Stomach (tissue), 9 donors: ENCODE data around the gene TUBB2B. TPM values are rescaled to one million over a fixed set of nuclear protein-coding genes. Genes with fewer than 3 reads are reported as not detected.
"Not testable (repeated sequence)": the region's sequence is repeated elsewhere in the genome, so short reads cannot be mapped to it uniquely, and the experiment has no call there.

Source experiments
- DNase-seq, 2 donors: peaks; one replicate each; pipeline versions ENCODE4 v3.0.0 to v3.0.0-alpha.2; 2013 to 2019
- H3K27ac ChIP-seq, 5 donors: fragments of 200-600 bp in 4 of 5; sonication (generic) in 4 of 5; one replicate each; pipeline ENCODE4 v1.5.1; 2013 to 2019; ENCODE audit warnings: mild to moderate bottlenecking in 1 of 5, moderate library complexity in 1 of 5
- H3K27me3 ChIP-seq, 3 donors: fragments of 200-600 bp; sonication (generic); one replicate each; pipeline ENCODE4 v1.5.1; 2017 to 2019; ENCODE audit warnings: mixed run types in 1 of 3
- H3K36me3 ChIP-seq, 4 donors: fragments of 200-600 bp; sonication (generic); 1 replicate in 3 of 4; 2 replicates in 1 of 4; pipeline ENCODE4 v1.5.1; 2016 to 2019
- H3K4me1 ChIP-seq, 4 donors: fragments of 200-600 bp; sonication (generic); one replicate each; pipeline ENCODE4 v1.5.1; 2016 to 2019
- H3K4me3 ChIP-seq, 4 donors: fragments of 200-600 bp; sonication (generic) in 3 of 4; one replicate each; pipeline ENCODE4 v1.5.1; 2016 to 2019; ENCODE audit warnings: mild to moderate bottlenecking in 1 of 4
- H3K9me3 ChIP-seq, 4 donors: fragments of 200-600 bp; sonication (generic); one replicate each; pipeline ENCODE4 v1.5.1; 2016 to 2019
- EP300 ChIP-seq: sonication (generic); formaldehyde crosslinking; IDR thresholded peaks from one replicate; pipeline ENCODE4 v1.6.1; 2017; ENCODE audit warnings: antibody characterized with exemption
- POLR2A ChIP-seq, 4 donors: fragments of 450-650 bp; IDR thresholded peaks; one replicate each; pipeline ENCODE4 v1.6.1; 2016; ENCODE audit warnings: antibody characterized with exemption in 4 of 4, control low read depth in 2 of 4, mild to moderate bottlenecking in 1 of 4, moderate library complexity in 1 of 4
- POLR2AphosphoS5 ChIP-seq, 3 donors: sonication (generic); formaldehyde crosslinking; IDR thresholded peaks; one replicate each; pipeline ENCODE4 v1.6.1; 2016; ENCODE audit warnings: antibody characterized with exemption in 3 of 3
- WGBS, 5 donors: extraction: QIAGEN DNeasy Blood & Tissue Kit in 3 of 5; methylation state at CpG; one replicate each; pipeline versions ENCODE4 v1.1.5 to v1.1.7; 2013 to 2018; 5-methylcytosine and 5-hydroxymethylcytosine counted together
- intact Hi-C: fragments of 100-400 bp; cut with DNase I; formaldehyde crosslinking; loops from one replicate; pipeline ENCODE4 v1.15.1; 2023; ENCODE audit warnings: low total_unique reads
- polyA plus RNA-seq, 3 donors: library from polyadenylated mRNA; stranded (reverse); fragments of 200-250 nt; gene quantifications; one replicate each; pipeline ENCODE4 v1.2.3, GENCODE V29; 2013
- total RNA-seq, 5 donors: library from RNA; depleted of rRNA; stranded (reverse); fragments of >200 nt; gene quantifications; one replicate each; pipeline versions ENCODE4 v1.1.0 to v1.2.3, GENCODE V29; 2014 to 2016
- TF ChIP-seq, protein P1 (sequence below), 7 experiments: fragments of 450-650 bp in 4 of 7; fragments of 200-600 bp in 3 of 7; sonication (generic) in 3 of 7; IDR thresholded peaks; one replicate each; pipeline ENCODE4 v1.5.1; 2016 to 2019; ENCODE audit warnings: antibody characterized with exemption in 7 of 7, control low read depth in 2 of 7, mild to moderate bottlenecking in 1 of 7
- donor health status: healthy with polysubstance abuse.
- donor health status: Bipolar disorder and iron deficiency.
- donor health status: healthy.

TUBB2B gene
- total and polyA plus RNA-seq, 8 donors, result 1.4 to 31.4 (median 4.4) TPM; not detected in 2

DNA sequence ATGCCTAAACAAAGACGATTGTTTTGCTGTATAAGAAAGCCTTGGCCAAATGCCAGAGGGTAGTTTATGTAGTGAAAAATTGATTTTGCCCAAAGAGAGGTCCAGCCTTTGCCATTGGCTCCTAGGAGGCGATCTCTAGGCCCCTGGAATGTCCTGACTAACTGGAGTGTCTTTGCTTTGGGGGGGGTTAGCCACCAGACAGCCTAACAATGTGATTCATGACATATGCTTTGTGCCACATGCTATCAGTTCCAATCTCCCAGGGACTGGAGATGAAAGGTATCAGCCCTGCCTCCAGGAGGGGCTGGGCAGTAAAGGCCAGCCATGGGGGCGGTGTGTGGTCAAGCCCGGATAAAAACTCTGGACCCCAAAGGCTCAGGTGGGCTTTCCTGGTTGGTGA lies 37.4 kb downstream of the TUBB2B start:
- intact Hi-C loops, result no loop called here
- no peaks in the 10 kb centered on the region for H3K27me3 ChIP-seq
- no peaks in the 10 kb centered on the region for H3K36me3 ChIP-seq
- TF ChIP-seq EP300, result no peak
- TF ChIP-seq, protein P1, sequence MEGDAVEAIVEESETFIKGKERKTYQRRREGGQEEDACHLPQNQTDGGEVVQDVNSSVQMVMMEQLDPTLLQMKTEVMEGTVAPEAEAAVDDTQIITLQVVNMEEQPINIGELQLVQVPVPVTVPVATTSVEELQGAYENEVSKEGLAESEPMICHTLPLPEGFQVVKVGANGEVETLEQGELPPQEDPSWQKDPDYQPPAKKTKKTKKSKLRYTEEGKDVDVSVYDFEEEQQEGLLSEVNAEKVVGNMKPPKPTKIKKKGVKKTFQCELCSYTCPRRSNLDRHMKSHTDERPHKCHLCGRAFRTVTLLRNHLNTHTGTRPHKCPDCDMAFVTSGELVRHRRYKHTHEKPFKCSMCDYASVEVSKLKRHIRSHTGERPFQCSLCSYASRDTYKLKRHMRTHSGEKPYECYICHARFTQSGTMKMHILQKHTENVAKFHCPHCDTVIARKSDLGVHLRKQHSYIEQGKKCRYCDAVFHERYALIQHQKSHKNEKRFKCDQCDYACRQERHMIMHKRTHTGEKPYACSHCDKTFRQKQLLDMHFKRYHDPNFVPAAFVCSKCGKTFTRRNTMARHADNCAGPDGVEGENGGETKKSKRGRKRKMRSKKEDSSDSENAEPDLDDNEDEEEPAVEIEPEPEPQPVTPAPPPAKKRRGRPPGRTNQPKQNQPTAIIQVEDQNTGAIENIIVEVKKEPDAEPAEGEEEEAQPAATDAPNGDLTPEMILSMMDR (IDR thresholded peaks at IDR 0.05), result no peak
- no peak for TF ChIP-seq POLR2AphosphoS5 (IDR thresholded peaks at IDR 0.05)
- TF ChIP-seq POLR2A (IDR thresholded peaks at IDR 0.05), result no peak
- H3K9me3 ChIP-seq, result no peaks in the 10 kb centered on the region
- no peak for DNase-seq
- no peak overlapping the region for H3K4me3 ChIP-seq
- H3K4me1 ChIP-seq, result peaks cover 0 to 5% (median 0%) of the 10 kb centered on the region in 4 donors
- WGBS, 5 donors, result 59 to 75% (median 72%) methylated on average over 4 of the region's 4 CpGs
- H3K27ac ChIP-seq, result no peak overlapping the region

DNA sequence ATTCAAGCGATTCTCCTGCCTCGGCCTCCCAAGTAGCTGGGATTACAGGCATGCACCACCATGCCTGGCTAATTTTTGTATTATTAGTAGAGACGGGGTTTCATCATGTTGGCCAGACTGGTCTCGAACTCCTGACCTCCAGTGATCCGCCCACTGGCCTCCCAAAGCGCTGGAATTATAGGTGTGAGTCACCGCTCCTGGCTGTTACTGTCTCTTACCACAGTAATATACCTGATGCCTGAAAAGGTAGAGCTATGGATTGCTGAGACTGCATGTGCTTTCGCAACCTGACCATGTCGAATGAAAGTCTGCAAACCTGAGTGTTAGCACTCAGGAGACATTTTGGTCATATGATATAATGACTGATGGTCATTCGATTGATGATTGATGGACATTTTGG lies 38.3 kb downstream of the TUBB2B start:
- H3K27ac ChIP-seq, H3K4me1 ChIP-seq, DNase-seq, H3K36me3 ChIP-seq, intact Hi-C loops, H3K9me3 ChIP-seq, H3K27me3 ChIP-seq, H3K4me3 ChIP-seq: not testable (repeated sequence)
- 91 to 96% (median 93%) methylated on average over 10 of the region's 10 CpGs for WGBS, 5 donors

DNA sequence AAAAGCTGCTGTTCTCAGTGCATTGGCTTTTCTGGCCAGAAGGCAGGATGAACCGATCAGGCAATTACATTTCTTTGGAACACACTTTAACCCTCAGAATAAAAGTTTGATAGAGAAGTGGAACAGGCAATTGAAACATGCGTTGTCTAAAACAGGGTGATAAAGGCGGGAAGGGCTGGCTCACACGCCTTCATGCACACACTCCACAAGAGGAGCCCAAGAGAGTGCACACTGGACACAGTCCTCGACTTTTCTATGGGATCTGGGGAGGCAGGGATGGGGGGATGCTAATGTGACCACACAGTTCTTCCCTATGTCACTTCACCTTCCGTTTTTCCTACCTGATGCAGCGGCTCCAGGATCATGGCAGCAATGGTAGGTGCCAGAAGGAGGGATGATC lies 39.2 kb downstream of the TUBB2B start:
- Histone ChIP-seq H3K9me3 (no peaks in the 10 kb centered on the region), H3K27me3 (no peaks in the 10 kb centered on the region), H3K27ac (no peak overlapping the region), H3K36me3 (no peaks in the 10 kb centered on the region), H3K4me1 (no peaks in the 10 kb centered on the region), H3K4me3 (no peak overlapping the region)
- no peak for DNase-seq
- WGBS, 5 donors, result 86 to 88% (median 87%) methylated on average over 7 of the region's 7 CpGs
- intact Hi-C loops, result no loop called here
- TF ChIP-seq EP300, result no peak

- no peaks in the 10 kb centered on the region for H3K4me1 ChIP-seq
- DNase-seq, result no peak
- no peaks in the 10 kb centered on the region for H3K36me3 ChIP-seq
- H3K4me3 ChIP-seq, result no peak overlapping the region
- H3K9me3 ChIP-seq, result no peaks in the 10 kb centered on the region
- no peak for TF ChIP-seq EP300
- no peak for TF ChIP-seq POLR2A (IDR thresholded peaks at IDR 0.05)
- TF ChIP-seq, protein P1 (IDR thresholded peaks at IDR 0.05), result no peak
- TF ChIP-seq POLR2AphosphoS5 (IDR thresholded peaks at IDR 0.05), result no peak
- 93 to 97% (median 93%) methylated on average over 3 of the region's 3 CpGs for WGBS, 5 donors
- intact Hi-C loops, result no loop called here
- H3K27ac ChIP-seq, result no peak overlapping the region
- no peaks in the 10 kb centered on the region for H3K27me3 ChIP-seq
Measured at GRCh38 chr6:3186974-3187382, 40.5 kb downstream of the TUBB2B start.

GRCh38 chr6:3183066-3183465 lies 44.4 kb downstream of the TUBB2B start:
- Histone ChIP-seq H3K27ac (no peak overlapping the region), H3K4me3 (no peak overlapping the region), H3K4me1 (peaks cover 0 to 4% (median 0%) of the 10 kb centered on the region in 4 donors), H3K9me3 (no peaks in the 10 kb centered on the region), H3K27me3 (peaks cover 0 to 10% (median 0%) of the 10 kb centered on the region in 3 donors), H3K36me3 (no peaks in the 10 kb centered on the region)
- no peak for DNase-seq
- intact Hi-C loops, result no loop called here
- WGBS, 5 donors, result 67 to 79% (median 74%) methylated on average over 4 of the region's 4 CpGs
- TF ChIP-seq EP300, result no peak
- no peak for TF ChIP-seq POLR2A (IDR thresholded peaks at IDR 0.05)
- TF ChIP-seq, protein P1 (IDR thresholded peaks at IDR 0.05), result no peak
- TF ChIP-seq POLR2AphosphoS5 (IDR thresholded peaks at IDR 0.05), result no peak
